Measurements from ENCODE around the gene FUZ. TPM values are rescaled to one million over a fixed set of nuclear protein-coding genes. Genes with fewer than 3 reads are reported as not detected.

FUZ gene
- total RNA-seq, 1 donor, result 29.7 TPM

DNA sequence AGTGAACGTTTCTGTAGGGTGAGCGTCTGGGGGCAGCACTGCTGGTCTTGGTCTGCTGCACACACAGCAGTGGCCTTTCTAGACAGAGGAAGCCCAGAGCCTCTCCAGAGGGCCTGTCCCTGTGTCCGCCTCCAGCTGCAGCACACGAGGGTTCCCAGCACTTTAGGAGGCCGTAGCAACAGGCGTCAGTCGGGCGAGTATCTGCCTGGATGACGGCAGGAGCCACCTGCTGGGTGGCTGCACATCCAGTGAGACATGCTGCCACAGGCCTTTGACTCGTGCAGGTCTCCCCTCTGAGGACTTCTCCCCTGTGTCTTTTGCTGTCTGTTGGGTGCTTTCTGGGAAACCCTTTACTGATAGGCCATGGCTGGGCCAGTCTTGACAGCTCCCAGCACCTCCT lies 24.2 kb downstream of the FUZ start:
- Histone ChIP-seq H3K4me3 (ENCODE audit: insufficient read depth, low read length) (no peak overlapping the region), H2AFZ (ENCODE audit: low read length) (no peak overlapping the region), H3K4me2 (ENCODE audit: insufficient read depth, low read length) (no peak overlapping the region), H3K36me3 (ENCODE audit: insufficient read depth, low read length) (peaks cover 42% of the 10 kb centered on the region), H3K27ac (ENCODE audit: low read depth, low read length) (no peak overlapping the region), H3K79me2 (ENCODE audit: insufficient read depth, low read length) (peaks cover 43% of the 10 kb centered on the region), H4K20me1 (ENCODE audit: insufficient read depth, low read length) (peaks cover 34% of the 10 kb centered on the region), H3K9me3 (ENCODE audit: low read depth, low read length) (no peaks in the 10 kb centered on the region), H3K27me3 (ENCODE audit: insufficient read depth, low read length) (no peaks in the 10 kb centered on the region), H3K4me1 (ENCODE audit: insufficient read depth, low read length) (peaks cover 7% of the 10 kb centered on the region)
- no peak for TF ChIP-seq CTCF (IDR thresholded peaks at IDR 0.05; ENCODE audit: extremely low read depth, low read depth, low read length)
- peak; percentile 67 for DNase-seq (ENCODE audit: insufficient read length, low spot score, missing footprints)

- Histone ChIP-seq H3K4me2 (ENCODE audit: insufficient read depth, low read length) (no peak overlapping the region), H2AFZ (ENCODE audit: low read length) (no peak overlapping the region), H3K4me3 (ENCODE audit: insufficient read depth, low read length) (no peak overlapping the region), H3K27ac (ENCODE audit: low read depth, low read length) (no peak overlapping the region), H3K79me2 (ENCODE audit: insufficient read depth, low read length) (peaks cover 47% of the 10 kb centered on the region), H3K27me3 (ENCODE audit: insufficient read depth, low read length) (no peaks in the 10 kb centered on the region), H3K36me3 (ENCODE audit: insufficient read depth, low read length) (peaks cover 44% of the 10 kb centered on the region), H3K9me3 (ENCODE audit: low read depth, low read length) (no peaks in the 10 kb centered on the region), H4K20me1 (ENCODE audit: insufficient read depth, low read length) (peaks cover 34% of the 10 kb centered on the region), H3K4me1 (ENCODE audit: insufficient read depth, low read length) (peaks cover 7% of the 10 kb centered on the region)
- TF ChIP-seq CTCF (IDR thresholded peaks at IDR 0.05; ENCODE audit: extremely low read depth, low read depth, low read length), result no peak
- DNase-seq (ENCODE audit: insufficient read length, low spot score, missing footprints), result peak; percentile 18
Observed at GRCh38 chr19:49787746-49788145, 25.3 kb downstream of the FUZ start.

- no peak for TF ChIP-seq CTCF (IDR thresholded peaks at IDR 0.05; ENCODE audit: extremely low read depth, low read depth, low read length)
- DNase-seq (ENCODE audit: insufficient read length, low spot score, missing footprints), result peak; percentile 96
- H2AFZ ChIP-seq (ENCODE audit: low read length), result no peak overlapping the region
- no peaks in the 10 kb centered on the region for H3K9me3 ChIP-seq (ENCODE audit: low read depth, low read length)
- H3K36me3 ChIP-seq (ENCODE audit: insufficient read depth, low read length), result peaks cover 42% of the 10 kb centered on the region
- H3K27me3 ChIP-seq (ENCODE audit: insufficient read depth, low read length), result no peaks in the 10 kb centered on the region
- peaks cover 47% of the 10 kb centered on the region for H3K79me2 ChIP-seq (ENCODE audit: insufficient read depth, low read length)
- H3K27ac ChIP-seq (ENCODE audit: low read depth, low read length), result no peak overlapping the region
- H3K4me2 ChIP-seq (ENCODE audit: insufficient read depth, low read length), result no peak overlapping the region
- H3K4me3 ChIP-seq (ENCODE audit: insufficient read depth, low read length), result no peak overlapping the region
- peaks cover 7% of the 10 kb centered on the region for H3K4me1 ChIP-seq (ENCODE audit: insufficient read depth, low read length)
- peaks cover 30% of the 10 kb centered on the region for H4K20me1 ChIP-seq (ENCODE audit: insufficient read depth, low read length)
Observed at GRCh38 chr19:49786376-49786820, 26.7 kb downstream of the FUZ start.

- no peaks in the 10 kb centered on the region for H3K27me3 ChIP-seq (ENCODE audit: insufficient read depth, low read length)
- H3K36me3 ChIP-seq (ENCODE audit: insufficient read depth, low read length), result peaks cover 33% of the 10 kb centered on the region
- TF ChIP-seq CTCF (IDR thresholded peaks at IDR 0.05; ENCODE audit: extremely low read depth, low read depth, low read length), result no peak
- H3K4me2 ChIP-seq (ENCODE audit: insufficient read depth, low read length), result no peak overlapping the region
- H4K20me1 ChIP-seq (ENCODE audit: insufficient read depth, low read length), result peaks cover 27% of the 10 kb centered on the region
- H2AFZ ChIP-seq (ENCODE audit: low read length), result no peak overlapping the region
- no peak for DNase-seq (ENCODE audit: insufficient read length, low spot score, missing footprints)
- peaks cover 50% of the 10 kb centered on the region for H3K79me2 ChIP-seq (ENCODE audit: insufficient read depth, low read length)
- no peak overlapping the region for H3K27ac ChIP-seq (ENCODE audit: low read depth, low read length)
- peaks cover 7% of the 10 kb centered on the region for H3K4me1 ChIP-seq (ENCODE audit: insufficient read depth, low read length)
- H3K4me3 ChIP-seq (ENCODE audit: insufficient read depth, low read length), result no peak overlapping the region
- H3K9me3 ChIP-seq (ENCODE audit: low read depth, low read length), result no peaks in the 10 kb centered on the region
Observed at GRCh38 chr19:49782515-49782914, 30.6 kb downstream of the FUZ start.
